ENCODE data around the gene CPSF4. TPM values are rescaled to one million over a fixed set of nuclear protein-coding genes. Genes with fewer than 3 reads are reported as not detected.

Gene CPSF4
- total RNA-seq (ENCODE audit: low replicate concordance) = 23.5 and 27.0 TPM in 2 replicates

GRCh38 chr7:99438573-99439480, at the start of gene CPSF4, which contains the start of gene PTCD1:
Gene CPSF4 (plus strand): TSS chr7:99438943. CDS start chr7:99439083, 140 bp downstream.
Gene PTCD1 (minus strand): TSS chr7:99438798. CDS start chr7:99435242, 3,556 bp downstream.

GRCh38 chr7:99408379-99409191, 30.2 kb upstream of the CPSF4 start, which contains the start of the genes BUD31 and PDAP1:
Gene BUD31 (plus strand): TSS chr7:99408969. CDS start chr7:99411093, 2,124 bp downstream.
Gene PDAP1 (minus strand): TSS chr7:99408597. CDS start chr7:99408548, 49 bp downstream.

GRCh38 chr7:99472561-99473314, 34.0 kb downstream of the CPSF4 start, which contains the start of gene ZNF789:
Gene ZNF789 (plus strand): TSS chr7:99472890. CDS start chr7:99476457, 3,567 bp downstream.

GRCh38 chr7:99499721-99500636, 61.2 kb downstream of the CPSF4 start, which contains the start of gene ZNF394:
Gene ZNF394 (minus strand): TSS chr7:99500281. CDS start chr7:99500093, 188 bp downstream.

GRCh38 chr7:99504603-99505323, 66.0 kb downstream of the CPSF4 start, which contains the start of gene ZKSCAN5:
Gene ZKSCAN5 (plus strand): TSS chr7:99504662. CDS start chr7:99506045, 1,383 bp downstream.

Other genes with a start within 250 kb of the CPSF4 start
- not detected in 2 replicates for gene KPNA7, start 230.8 kb upstream of the CPSF4 start, total RNA-seq (ENCODE audit: low replicate concordance)
- gene MYH16, start 166.1 kb upstream of the CPSF4 start, total RNA-seq (ENCODE audit: low replicate concordance) = 0.08 TPM in 1 of 2 replicates, not detected in the other
- gene ARPC1A, start 113.0 kb upstream of the CPSF4 start, total RNA-seq (ENCODE audit: low replicate concordance) = 163 and 223 TPM in 2 replicates
- 380 and 552 TPM in 2 replicates for gene ARPC1B, start 64.2 kb upstream of the CPSF4 start, total RNA-seq (ENCODE audit: low replicate concordance)
- 25.0 and 28.9 TPM in 2 replicates for gene PDAP1, start 30.3 kb upstream of the CPSF4 start, total RNA-seq (ENCODE audit: low replicate concordance)
- gene BUD31, start 30.0 kb upstream of the CPSF4 start, total RNA-seq (ENCODE audit: low replicate concordance) = 109 and 191 TPM in 2 replicates
- 5.1 and 6.5 TPM in 2 replicates for gene PTCD1, start 145 bp upstream of the CPSF4 start, total RNA-seq (ENCODE audit: low replicate concordance)
- gene ATP5MF, start 27.2 kb downstream of the CPSF4 start, total RNA-seq (ENCODE audit: low replicate concordance) = 136 and 465 TPM in 2 replicates
- 1.8 and 5.0 TPM in 2 replicates for gene ZNF789, start 33.9 kb downstream of the CPSF4 start, total RNA-seq (ENCODE audit: low replicate concordance)
- gene ZNF394, start 61.3 kb downstream of the CPSF4 start, total RNA-seq (ENCODE audit: low replicate concordance) = 17.2 and 20.7 TPM in 2 replicates
- 8.1 and 10.1 TPM in 2 replicates for gene ZKSCAN5, start 65.7 kb downstream of the CPSF4 start, total RNA-seq (ENCODE audit: low replicate concordance)
- gene FAM200A, start 113.2 kb downstream of the CPSF4 start, total RNA-seq (ENCODE audit: low replicate concordance) = 4.6 and 5.1 TPM in 2 replicates
- gene ZNF655, start 119.7 kb downstream of the CPSF4 start, total RNA-seq (ENCODE audit: low replicate concordance) = 28.0 and 45.1 TPM in 2 replicates
- gene TMEM225B, start 159.3 kb downstream of the CPSF4 start, total RNA-seq (ENCODE audit: low replicate concordance) = 0.53 and 1.2 TPM in 2 replicates
- 7.9 and 9.2 TPM in 2 replicates for gene ZSCAN25, start 178.0 kb downstream of the CPSF4 start, total RNA-seq (ENCODE audit: low replicate concordance)
- not detected in 2 replicates for gene CYP3A5, start 241.1 kb downstream of the CPSF4 start, total RNA-seq (ENCODE audit: low replicate concordance)